Right lobe of liver (tissue), 4 donors: ENCODE measurements around the gene SLC38A2.

Source experiments
- CTCF ChIP-seq, 4 donors: fragments of 200-600 bp in 3 of 4; fragments of 450-650 bp in 1 of 4; IDR thresholded peaks; one replicate each; pipeline versions ENCODE4 v1.5.1 to v1.8.0; 2016 to 2022; ENCODE audit warnings: antibody characterized with exemption in 4 of 4, mild to moderate bottlenecking in 2 of 4
- POLR2A ChIP-seq: fragments of 450-650 bp; IDR thresholded peaks from one replicate; pipeline ENCODE4 v1.6.1; 2017; ENCODE audit warnings: antibody characterized with exemption, mild to moderate bottlenecking
- donor health status: DM: no; HTN: no; CAD: no.
- donor health status: DM: no; HTN: no; CAD: no.
- donor health status: DM: no; HTN: yes; CAD: no.

- TF ChIP-seq CTCF (IDR thresholded peaks at IDR 0.05) (no peak), POLR2A (no peak)
These were observed 16.6 kb upstream of the SLC38A2 start for GRCh38 chr12:46389031-46389616.
